Measurements from ENCODE around the gene CDC42BPB. TPM values are rescaled to one million over a fixed set of nuclear protein-coding genes. Genes with fewer than 3 reads are reported as not detected.

Gene CDC42BPB
- total RNA-seq, 1 donor from 2014 or later: 187 TPM

- H3K4me3 Mint-ChIP-seq (ENCODE audit: unreplicated experiment): no peak overlapping the region
- no peaks in the 10 kb centered on the region for H3K9me3 Mint-ChIP-seq (ENCODE audit: unreplicated experiment)
- H3K36me3 Mint-ChIP-seq (ENCODE audit: low read depth, unreplicated experiment): peaks cover 39% of the 10 kb centered on the region
- no peak for DNase-seq (ENCODE audit: low spot score)
- H3K27ac Mint-ChIP-seq (ENCODE audit: unreplicated experiment): no peak overlapping the region
- H3K4me1 Mint-ChIP-seq (ENCODE audit: unreplicated experiment): peaks cover 26% of the 10 kb centered on the region
- TF ChIP-seq CTCF (IDR thresholded peaks at IDR 0.05; ENCODE audit: unreplicated experiment): no peak
- peaks cover 12% of the 10 kb centered on the region for H3K27me3 Mint-ChIP-seq (ENCODE audit: unreplicated experiment)
These were observed 51.2 kb downstream of the CDC42BPB start for GRCh38 chr14:103006106-103006505.

GRCh38 chr14:103003850-103004249, 53.5 kb downstream of the CDC42BPB start:
- H3K27me3 Mint-ChIP-seq (ENCODE audit: unreplicated experiment): peaks cover 13% of the 10 kb centered on the region
- peaks cover 24% of the 10 kb centered on the region for H3K4me1 Mint-ChIP-seq (ENCODE audit: unreplicated experiment)
- no peak for DNase-seq (ENCODE audit: low spot score)
- peaks cover 41% of the 10 kb centered on the region for H3K36me3 Mint-ChIP-seq (ENCODE audit: low read depth, unreplicated experiment)
- no peak for TF ChIP-seq CTCF (IDR thresholded peaks at IDR 0.05; ENCODE audit: unreplicated experiment)
- peak overlapping the region; percentile 42 for H3K27ac Mint-ChIP-seq (ENCODE audit: unreplicated experiment)
- H3K4me3 Mint-ChIP-seq (ENCODE audit: unreplicated experiment): no peak overlapping the region
- no peaks in the 10 kb centered on the region for H3K9me3 Mint-ChIP-seq (ENCODE audit: unreplicated experiment)

- Mint-ChIP-seq H3K4me1 (ENCODE audit: unreplicated experiment) (peaks cover 20% of the 10 kb centered on the region), H3K27ac (ENCODE audit: unreplicated experiment) (peak overlapping the region; percentile 42), H3K36me3 (ENCODE audit: low read depth, unreplicated experiment) (peaks cover 41% of the 10 kb centered on the region)
These were observed 54.1 kb downstream of the CDC42BPB start for GRCh38 chr14:103003351-103003615.

GRCh38 chr14:103002578-103003350, 54.6 kb downstream of the CDC42BPB start:
- H3K27me3 Mint-ChIP-seq (ENCODE audit: unreplicated experiment): peaks cover 13% of the 10 kb centered on the region
- peaks cover 40% of the 10 kb centered on the region for H3K36me3 Mint-ChIP-seq (ENCODE audit: low read depth, unreplicated experiment)
- peak overlapping the region; percentile 55 for H3K27ac Mint-ChIP-seq (ENCODE audit: unreplicated experiment)
- TF ChIP-seq CTCF (IDR thresholded peaks at IDR 0.05; ENCODE audit: unreplicated experiment): no peak
- no peaks in the 10 kb centered on the region for H3K9me3 Mint-ChIP-seq (ENCODE audit: unreplicated experiment)
- no peak for DNase-seq (ENCODE audit: low spot score)
- H3K4me1 Mint-ChIP-seq (ENCODE audit: unreplicated experiment): peaks cover 15% of the 10 kb centered on the region
- H3K4me3 Mint-ChIP-seq (ENCODE audit: unreplicated experiment): peak overlapping the region; percentile 19

More at GRCh38 chr14:103003351-103003615, 54.1 kb downstream of the CDC42BPB start:
- no peak overlapping the region for H3K4me3 Mint-ChIP-seq (ENCODE audit: unreplicated experiment)
- no peaks in the 10 kb centered on the region for H3K9me3 Mint-ChIP-seq (ENCODE audit: unreplicated experiment)
- no peak for TF ChIP-seq CTCF (IDR thresholded peaks at IDR 0.05; ENCODE audit: unreplicated experiment)
- H3K27me3 Mint-ChIP-seq (ENCODE audit: unreplicated experiment): peaks cover 14% of the 10 kb centered on the region
- no peak for DNase-seq (ENCODE audit: low spot score)

- no peak for TF ChIP-seq CTCF (IDR thresholded peaks at IDR 0.05; ENCODE audit: unreplicated experiment)
- DNase-seq (ENCODE audit: low spot score): no peak
- Mint-ChIP-seq H3K27ac (ENCODE audit: unreplicated experiment) (peak overlapping the region; percentile 55), H3K36me3 (ENCODE audit: low read depth, unreplicated experiment) (peaks cover 35% of the 10 kb centered on the region), H3K4me1 (ENCODE audit: unreplicated experiment) (peaks cover 6% of the 10 kb centered on the region), H3K27me3 (ENCODE audit: unreplicated experiment) (peaks cover 14% of the 10 kb centered on the region), H3K9me3 (ENCODE audit: unreplicated experiment) (no peaks in the 10 kb centered on the region), H3K4me3 (ENCODE audit: unreplicated experiment) (peak overlapping the region; percentile 19)
These were observed 55.5 kb downstream of the CDC42BPB start for GRCh38 chr14:103001651-103002396.
